HEK293 (cell line): ENCODE results near the gene NR2C2.

Experiments
- CTCF ChIA-PET: fragments of 350-600 bp; formaldehyde crosslinking; extraction: SDS; loops from one replicate; lab custom pipeline; 2021; ENCODE audit warnings: antibody characterized with exemption; lab: Yijun Ruan, JAX
- POLR2A ChIA-PET: fragments of 300-600 bp; formaldehyde crosslinking; extraction: SDS; loops from one replicate; lab custom pipeline; 2020; ENCODE audit warnings: antibody characterized with exemption, inconsistent platforms; lab: Yijun Ruan, JAX
- H3K27ac ChIP-seq: fragments of 200-500 bp; sonication (Bioruptor generic); 2 replicates; pipeline ENCODE4 v1.5.1; 2014; ENCODE audit warnings: low read depth, low read length, control low read depth, inconsistent platforms; ENCODE audit errors: extremely low read depth
- H3K36me3 ChIP-seq, 2 experiments: fragments of 200-500 bp in 1 of 2; sonication (Bioruptor generic) in 1 of 2; 1 replicate in 1 of 2; 2 replicates in 1 of 2; pipeline ENCODE4 v1.5.1; 2014 to 2017; ENCODE audit warnings: inconsistent platforms in 2 of 2, low read length in 2 of 2; ENCODE audit not compliant: control insufficient read depth in 2 of 2, insufficient read depth in 1 of 2
- H3K4me1 ChIP-seq: fragments of 200-500 bp; sonication (Bioruptor generic); 2 replicates; pipeline ENCODE4 v1.5.1; 2014; ENCODE audit warnings: mild to moderate bottlenecking, low read length, inconsistent platforms; ENCODE audit not compliant: control insufficient read depth, insufficient read depth
- H3K4me3 ChIP-seq: 2 replicates; pipeline ENCODE4 v1.5.1; 2011; ENCODE audit warnings: low read depth, mild to moderate bottlenecking, control low read depth, low read length, moderate library complexity
- H3K9me3 ChIP-seq: fragments of 200-500 bp; sonication (Bioruptor generic); 2 replicates; pipeline ENCODE4 v1.5.1; 2014; ENCODE audit warnings: low read depth, low read length, inconsistent platforms; ENCODE audit not compliant: control insufficient read depth, insufficient read depth
- ELK4 ChIP-seq: IDR thresholded peaks from 2 replicates; pipeline ENCODE4 v1.6.1; 2011; ENCODE audit warnings: mild to moderate bottlenecking, low read depth, low read length, borderline replicate concordance
- SALL2 ChIP-seq: fragments of 450-650 bp; formaldehyde crosslinking; IDR thresholded peaks from 2 replicates; pipeline ENCODE4 v1.5.0; 2017; ENCODE audit warnings: missing biosample characterization, mild to moderate bottlenecking, missing genetic modification characterization, borderline replicate concordance
- ZNF184 ChIP-seq: fragments of 450-650 bp; IDR thresholded peaks from 2 replicates; pipeline ENCODE4 v1.5.1; 2018; ENCODE audit warnings: missing biosample characterization, mild to moderate bottlenecking, missing genetic modification characterization
- ZNF311 ChIP-seq: fragments of 450-650 bp; formaldehyde crosslinking; IDR thresholded peaks from 2 replicates; pipeline ENCODE4 v1.5.1; 2017; ENCODE audit warnings: missing biosample characterization, missing genetic modification characterization, borderline replicate concordance
- ZNF664 ChIP-seq: fragments of 450-650 bp; formaldehyde crosslinking; IDR thresholded peaks from 2 replicates; pipeline ENCODE4 v1.5.1; 2016; ENCODE audit warnings: missing biosample characterization, missing genetic modification characterization
- ZNF701 ChIP-seq: fragments of 450-650 bp; formaldehyde crosslinking; IDR thresholded peaks from 2 replicates; pipeline ENCODE4 v1.5.1; 2016; ENCODE audit warnings: missing biosample characterization, missing genetic modification characterization
- ZSCAN30 ChIP-seq: fragments of 450-650 bp; IDR thresholded peaks from 2 replicates; pipeline ENCODE4 v1.5.1; 2018; ENCODE audit warnings: missing biosample characterization, mild to moderate bottlenecking, missing genetic modification characterization, moderate library complexity
- TF ChIP-seq, protein P1 (sequence below): fragments of 450-650 bp; formaldehyde crosslinking; IDR thresholded peaks from 2 replicates; pipeline ENCODE4 v1.5.1; 2016; ENCODE audit warnings: missing biosample characterization, missing genetic modification characterization
- TF ChIP-seq, protein P2 (sequence below): fragments of 450-650 bp; formaldehyde crosslinking; IDR thresholded peaks from 2 replicates; pipeline ENCODE4 v1.5.1; 2016; ENCODE audit warnings: missing biosample characterization, missing genetic modification characterization
- TF ChIP-seq, protein P3 (sequence below): fragments of 450-650 bp; formaldehyde crosslinking; IDR thresholded peaks from 2 replicates; pipeline ENCODE4 v1.5.1; 2016; ENCODE audit warnings: missing biosample characterization, missing genetic modification characterization, borderline replicate concordance
- TF ChIP-seq, protein P4 (sequence below): fragments of 450-650 bp; IDR thresholded peaks from 2 replicates; pipeline ENCODE4 v1.5.1; 2018; ENCODE audit warnings: missing biosample characterization, mild to moderate bottlenecking, missing genetic modification characterization
- TF ChIP-seq, protein P5 (sequence below): fragments of 450-650 bp; formaldehyde crosslinking; IDR thresholded peaks from 2 replicates; pipeline ENCODE4 v1.5.1; 2016; ENCODE audit warnings: missing biosample characterization, missing genetic modification characterization

NR2C2 gene

DNA sequence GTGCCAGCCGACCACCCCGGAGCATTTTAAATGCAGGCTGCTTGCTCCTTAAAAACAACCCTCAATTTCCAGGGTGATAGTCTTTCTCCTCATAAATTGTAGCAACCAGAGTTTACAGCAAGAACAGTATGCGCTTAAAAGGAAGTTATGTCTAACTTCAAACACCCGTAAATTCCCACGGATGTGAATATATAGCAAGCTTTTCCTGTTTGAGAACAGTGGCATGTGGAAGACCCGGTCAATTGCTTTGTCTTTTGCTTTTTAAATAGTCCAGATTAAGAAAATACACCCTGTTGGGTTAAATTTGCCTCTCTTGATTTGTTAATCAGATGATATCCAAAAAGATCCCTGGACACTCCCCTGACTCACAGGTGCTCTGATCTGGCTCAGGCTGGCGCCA lies 96.9 kb downstream of the NR2C2 start (continued):
- TF ChIP-seq ELK4 = no peak
- no peak for TF ChIP-seq ZNF184 (tag by site-specific recombination)
- TF ChIP-seq ZNF311 (tag by site-specific recombination) = no peak
- TF ChIP-seq, protein P1, sequence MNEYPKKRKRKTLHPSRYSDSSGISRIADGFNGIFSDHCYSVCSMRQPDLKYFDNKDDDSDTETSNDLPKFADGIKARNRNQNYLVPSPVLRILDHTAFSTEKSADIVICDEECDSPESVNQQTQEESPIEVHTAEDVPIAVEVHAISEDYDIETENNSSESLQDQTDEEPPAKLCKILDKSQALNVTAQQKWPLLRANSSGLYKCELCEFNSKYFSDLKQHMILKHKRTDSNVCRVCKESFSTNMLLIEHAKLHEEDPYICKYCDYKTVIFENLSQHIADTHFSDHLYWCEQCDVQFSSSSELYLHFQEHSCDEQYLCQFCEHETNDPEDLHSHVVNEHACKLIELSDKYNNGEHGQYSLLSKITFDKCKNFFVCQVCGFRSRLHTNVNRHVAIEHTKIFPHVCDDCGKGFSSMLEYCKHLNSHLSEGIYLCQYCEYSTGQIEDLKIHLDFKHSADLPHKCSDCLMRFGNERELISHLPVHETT = no peak
- TF ChIP-seq, protein P2, sequence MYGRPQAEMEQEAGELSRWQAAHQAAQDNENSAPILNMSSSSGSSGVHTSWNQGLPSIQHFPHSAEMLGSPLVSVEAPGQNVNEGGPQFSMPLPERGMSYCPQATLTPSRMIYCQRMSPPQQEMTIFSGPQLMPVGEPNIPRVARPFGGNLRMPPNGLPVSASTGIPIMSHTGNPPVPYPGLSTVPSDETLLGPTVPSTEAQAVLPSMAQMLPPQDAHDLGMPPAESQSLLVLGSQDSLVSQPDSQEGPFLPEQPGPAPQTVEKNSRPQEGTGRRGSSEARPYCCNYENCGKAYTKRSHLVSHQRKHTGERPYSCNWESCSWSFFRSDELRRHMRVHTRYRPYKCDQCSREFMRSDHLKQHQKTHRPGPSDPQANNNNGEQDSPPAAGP (tag by site-specific recombination) = no peak
- TF ChIP-seq, protein P3, sequence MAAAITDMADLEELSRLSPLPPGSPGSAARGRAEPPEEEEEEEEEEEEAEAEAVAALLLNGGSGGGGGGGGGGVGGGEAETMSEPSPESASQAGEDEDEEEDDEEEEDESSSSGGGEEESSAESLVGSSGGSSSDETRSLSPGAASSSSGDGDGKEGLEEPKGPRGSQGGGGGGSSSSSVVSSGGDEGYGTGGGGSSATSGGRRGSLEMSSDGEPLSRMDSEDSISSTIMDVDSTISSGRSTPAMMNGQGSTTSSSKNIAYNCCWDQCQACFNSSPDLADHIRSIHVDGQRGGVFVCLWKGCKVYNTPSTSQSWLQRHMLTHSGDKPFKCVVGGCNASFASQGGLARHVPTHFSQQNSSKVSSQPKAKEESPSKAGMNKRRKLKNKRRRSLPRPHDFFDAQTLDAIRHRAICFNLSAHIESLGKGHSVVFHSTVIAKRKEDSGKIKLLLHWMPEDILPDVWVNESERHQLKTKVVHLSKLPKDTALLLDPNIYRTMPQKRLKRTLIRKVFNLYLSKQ (tag by site-specific recombination) = no peak
- TF ChIP-seq, all 188 proteins: peak for 0

GRCh38 chr3:15045667-15046066 lies 98.3 kb downstream of the NR2C2 start:
- no peaks in the 10 kb centered on the region for H3K4me1 ChIP-seq
- no peak overlapping the region for H3K4me3 ChIP-seq
- POLR2A ChIA-PET = no interaction called here
- H3K27ac ChIP-seq = no peak overlapping the region
- H3K9me3 ChIP-seq = no peaks in the 10 kb centered on the region
- TF ChIP-seq SALL2 (tag by site-specific recombination) (no peak), ZNF664 (tag by site-specific recombination) (peak; percentile 85)
- TF ChIP-seq, all 188 proteins: peak for 1
- peaks cover 19 to 99% of the 10 kb centered on the region in 2 experiments for H3K36me3 ChIP-seq
- CTCF ChIA-PET = no interaction called here

DNA sequence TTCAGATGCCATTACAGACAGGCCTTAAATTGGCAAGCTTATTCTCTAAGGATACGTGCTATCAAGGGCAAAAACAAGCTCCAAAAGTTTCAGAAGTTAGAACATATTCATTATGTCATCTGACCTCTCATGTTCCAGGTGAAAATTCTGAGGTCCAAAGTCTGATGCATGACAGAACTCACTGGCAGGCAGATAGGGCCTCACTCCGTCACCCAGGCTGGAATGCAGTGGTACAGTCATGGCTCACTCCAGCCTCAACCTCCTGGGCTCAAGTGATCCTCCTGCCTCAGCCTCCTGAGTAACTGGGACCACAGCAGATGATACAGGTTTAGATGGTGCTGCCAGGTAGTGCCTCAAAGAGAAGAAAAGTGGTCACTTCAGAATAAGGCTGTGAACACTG lies 102.2 kb downstream of the NR2C2 start:
- no peak overlapping the region for H3K27ac ChIP-seq
- TF ChIP-seq, protein P4, sequence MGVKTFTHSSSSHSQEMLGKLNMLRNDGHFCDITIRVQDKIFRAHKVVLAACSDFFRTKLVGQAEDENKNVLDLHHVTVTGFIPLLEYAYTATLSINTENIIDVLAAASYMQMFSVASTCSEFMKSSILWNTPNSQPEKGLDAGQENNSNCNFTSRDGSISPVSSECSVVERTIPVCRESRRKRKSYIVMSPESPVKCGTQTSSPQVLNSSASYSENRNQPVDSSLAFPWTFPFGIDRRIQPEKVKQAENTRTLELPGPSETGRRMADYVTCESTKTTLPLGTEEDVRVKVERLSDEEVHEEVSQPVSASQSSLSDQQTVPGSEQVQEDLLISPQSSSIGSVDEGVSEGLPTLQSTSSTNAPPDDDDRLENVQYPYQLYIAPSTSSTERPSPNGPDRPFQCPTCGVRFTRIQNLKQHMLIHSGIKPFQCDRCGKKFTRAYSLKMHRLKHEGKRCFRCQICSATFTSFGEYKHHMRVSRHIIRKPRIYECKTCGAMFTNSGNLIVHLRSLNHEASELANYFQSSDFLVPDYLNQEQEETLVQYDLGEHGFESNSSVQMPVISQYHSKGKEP (tag by site-specific recombination) = no peak
- no peak for TF ChIP-seq ZSCAN30 (tag by site-specific recombination)
- TF ChIP-seq ZNF701 (tag by site-specific recombination) = no peak
- TF ChIP-seq, protein P5, sequence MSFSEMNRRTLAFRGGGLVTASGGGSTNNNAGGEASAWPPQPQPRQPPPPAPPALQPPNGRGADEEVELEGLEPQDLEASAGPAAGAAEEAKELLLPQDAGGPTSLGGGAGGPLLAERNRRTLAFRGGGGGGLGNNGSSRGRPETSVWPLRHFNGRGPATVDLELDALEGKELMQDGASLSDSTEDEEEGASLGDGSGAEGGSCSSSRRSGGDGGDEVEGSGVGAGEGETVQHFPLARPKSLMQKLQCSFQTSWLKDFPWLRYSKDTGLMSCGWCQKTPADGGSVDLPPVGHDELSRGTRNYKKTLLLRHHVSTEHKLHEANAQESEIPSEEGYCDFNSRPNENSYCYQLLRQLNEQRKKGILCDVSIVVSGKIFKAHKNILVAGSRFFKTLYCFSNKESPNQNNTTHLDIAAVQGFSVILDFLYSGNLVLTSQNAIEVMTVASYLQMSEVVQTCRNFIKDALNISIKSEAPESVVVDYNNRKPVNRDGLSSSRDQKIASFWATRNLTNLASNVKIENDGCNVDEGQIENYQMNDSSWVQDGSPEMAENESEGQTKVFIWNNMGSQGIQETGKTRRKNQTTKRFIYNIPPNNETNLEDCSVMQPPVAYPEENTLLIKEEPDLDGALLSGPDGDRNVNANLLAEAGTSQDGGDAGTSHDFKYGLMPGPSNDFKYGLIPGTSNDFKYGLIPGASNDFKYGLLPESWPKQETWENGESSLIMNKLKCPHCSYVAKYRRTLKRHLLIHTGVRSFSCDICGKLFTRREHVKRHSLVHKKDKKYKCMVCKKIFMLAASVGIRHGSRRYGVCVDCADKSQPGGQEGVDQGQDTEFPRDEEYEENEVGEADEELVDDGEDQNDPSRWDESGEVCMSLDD (tag by site-specific recombination) = no peak
- POLR2A ChIA-PET = interaction anchor here (1.5 kb wide), 1 partner anchor 101 kb away, joined by 4 read pairs; no protein-coding TSS in a partner anchor
- H3K4me3 ChIP-seq = no peak overlapping the region
- H3K9me3 ChIP-seq = no peaks in the 10 kb centered on the region
- CTCF ChIA-PET = interaction anchor here (0.7 kb wide), 1 partner anchor 113 kb away, joined by 3 read pairs; no protein-coding TSS in a partner anchor
- H3K36me3 ChIP-seq = peaks cover 16 to 95% of the 10 kb centered on the region in 2 experiments
- H3K4me1 ChIP-seq = no peaks in the 10 kb centered on the region
